K562 (cell line): Measurements from ENCODE around the gene METTL8. TPM values are rescaled to one million over a fixed set of nuclear protein-coding genes. Genes with fewer than 3 reads are reported as not detected.

Experiments
- ATAC-seq: fragments of 200-7000 bp; cut with Tn5 transposase; 3 replicates; pipeline ENCODE4 v1.9.1; 2020; ENCODE audit warnings: moderate library complexity
- BruUV-seq: library from RNA; stranded (reverse); fragments of 400-500 nt; replicated peaks from 2 replicates; lab custom pipeline; 2021; lab: Mats Ljungman, UMichigan
- CTCF ChIA-PET: fragments of 300-600 bp; formaldehyde crosslinking; extraction: SDS; loops from one replicate; lab custom pipeline; 2021; ENCODE audit warnings: low intra/inter-chr PET ratio; lab: Yijun Ruan, JAX
- POLR2A ChIA-PET: fragments of 300-600, 350-650 bp; sonication (Branson Sonifier 250); formaldehyde crosslinking; extraction: SDS; loops from one replicate; lab custom pipeline; 2021; ENCODE audit warnings: antibody characterized with exemption, inconsistent platforms; lab: Yijun Ruan, JAX
- DNase-seq, 4 experiments: peaks; one replicate each; pipeline versions ENCODE4 v3.0.0 to v3.0.0-alpha.2; 2011 to 2018; ENCODE audit warnings: low spot score in 3 of 4, mixed read lengths in 3 of 4; ENCODE audit errors: extremely low read depth in 1 of 4
- FAIRE-seq: peaks from 2 replicates; lab custom pipeline; 2011; peaks lifted over from hg19 to GRCh38; lab: Jason Lieb, UNC
- H2AFZ ChIP-seq: 2 replicates; pipeline ENCODE4 v1.6.0; 2011; ENCODE audit warnings: low read depth, low read length, control low read depth, inconsistent platforms
- H3K27ac ChIP-seq: fragments of 200-600 bp; 3 replicates; pipeline ENCODE4 v1.8.0; 2011; ENCODE audit warnings: low read depth, mild to moderate bottlenecking, control low read depth, inconsistent platforms, low read length, moderate library complexity, mixed read lengths; ENCODE audit errors: extremely low read depth
- H3K27me3 ChIP-seq, 2 experiments: fragments of 300-600 bp in 1 of 2; 2 replicates in 1 of 2; 3 replicates in 1 of 2; pipeline versions ENCODE4 v1.6.0 to v1.8.0; 2011; ENCODE audit warnings: inconsistent platforms in 2 of 2, low read length in 2 of 2, mild to moderate bottlenecking in 1 of 2, mixed read lengths in 1 of 2, moderate library complexity in 1 of 2; ENCODE audit not compliant: control insufficient read depth in 2 of 2, insufficient read depth in 2 of 2
- H3K36me3 ChIP-seq: fragments of 300-600 bp; 3 replicates; pipeline ENCODE4 v1.8.0; 2011; ENCODE audit warnings: mild to moderate bottlenecking, low read length, inconsistent platforms; ENCODE audit not compliant: control insufficient read depth, insufficient read depth
- H3K4me1 ChIP-seq, 2 experiments: fragments of 200-600 bp in 1 of 2; replicated peaks in 1 of 2; 2 replicates in 1 of 2; 3 replicates in 1 of 2; pipeline versions ENCODE4 v1.5.1 to v1.8.0; 2011; ENCODE audit warnings: inconsistent platforms in 2 of 2, low read length in 2 of 2, mild to moderate bottlenecking in 1 of 2, mixed read lengths in 1 of 2, moderate library complexity in 1 of 2; ENCODE audit not compliant: control insufficient read depth in 2 of 2, insufficient read depth in 2 of 2
- H3K4me2 ChIP-seq: 2 replicates; pipeline ENCODE4 v1.6.1; 2011; ENCODE audit warnings: low read length, control low read depth, inconsistent platforms, mixed read lengths; ENCODE audit not compliant: insufficient read depth
- H3K4me3 ChIP-seq: fragments of 200-600 bp; sonication (generic), shearing (Covaris generic); 2 replicates; pipeline ENCODE4 v1.5.1; 2016; ENCODE audit warnings: control low read depth, inconsistent platforms
- H3K79me2 ChIP-seq: fragments of 200-600 bp; 3 replicates; pipeline ENCODE4 v1.8.0; 2011; ENCODE audit warnings: low read length, inconsistent platforms; ENCODE audit not compliant: control insufficient read depth, insufficient read depth
- H3K9ac ChIP-seq, 2 experiments: 2 replicates each; pipeline versions ENCODE4 v1.6.0 to v1.6.1; 2011; ENCODE audit warnings: low read depth in 2 of 2, low read length in 2 of 2, control low read depth in 1 of 2, inconsistent platforms in 1 of 2, mild to moderate bottlenecking in 1 of 2, mixed read lengths in 1 of 2; ENCODE audit not compliant: insufficient read depth in 1 of 2
- H3K9me1 ChIP-seq: one replicate; pipeline ENCODE4 v1.6.0; 2011; ENCODE audit warnings: inconsistent platforms, mild to moderate bottlenecking, low read length, moderate library complexity; ENCODE audit not compliant: control insufficient read depth, insufficient read depth
- H3K9me3 ChIP-seq: replicated peaks from 2 replicates; pipeline ENCODE4 v1.5.1; 2011; ENCODE audit warnings: low read depth, low read length, inconsistent platforms; ENCODE audit not compliant: control insufficient read depth, insufficient read depth
- H4K20me1 ChIP-seq: replicated peaks from 2 replicates; pipeline ENCODE4 v1.6.1; 2011; ENCODE audit warnings: low read length, inconsistent platforms, mixed read lengths; ENCODE audit not compliant: control insufficient read depth, insufficient read depth
- ARHGAP35 ChIP-seq: fragments of 450-650 bp; IDR thresholded peaks from 2 replicates; pipeline ENCODE4 v1.6.1; 2018; ENCODE audit not compliant: partially characterized antibody
- E2F1 ChIP-seq: sonication (generic); formaldehyde crosslinking; IDR thresholded peaks from 2 replicates; pipeline ENCODE4 v1.8.1; 2023; ENCODE audit warnings: mild to moderate bottlenecking, missing genetic modification reagents, moderate library complexity
- ETV5 ChIP-seq: sonication (generic); formaldehyde crosslinking; IDR thresholded peaks from 2 replicates; pipeline ENCODE4 v1.4.0; 2020; ENCODE audit warnings: low read depth, mild to moderate bottlenecking, missing genetic modification reagents
- JUNB ChIP-seq: fragments of 450-650 bp; formaldehyde crosslinking; conservative IDR thresholded peaks from 2 replicates; pipeline ENCODE4 v1.4.0; 2020; ENCODE audit warnings: mild to moderate bottlenecking
- L3MBTL2 ChIP-seq: fragments of 450-650 bp; IDR thresholded peaks from 2 replicates; pipeline ENCODE4 v1.6.1; 2016; ENCODE audit warnings: mild to moderate bottlenecking, moderate library complexity
- MCM3 ChIP-seq: fragments of 450-650 bp; IDR thresholded peaks from 2 replicates; pipeline ENCODE4 v1.6.1; 2016
- POU5F1 ChIP-seq: fragments of 150-350 bp; IDR thresholded peaks from 2 replicates; pipeline ENCODE4 v1.6.1; 2014; ENCODE audit warnings: borderline replicate concordance, low read length, low read depth, mild to moderate bottlenecking; ENCODE audit not compliant: partially characterized antibody
- RBM22 ChIP-seq: fragments of 200-400 bp; formaldehyde crosslinking; IDR thresholded peaks from 2 replicates; pipeline ENCODE4 v1.6.1; 2018; ENCODE audit warnings: low read length, low read depth; ENCODE audit not compliant: poor library complexity, severe bottlenecking
- SIN3A ChIP-seq, 2 experiments: fragments of 150-350 bp in 1 of 2; IDR thresholded peaks; 2 replicates each; pipeline ENCODE4 v1.6.1; 2011 to 2016; ENCODE audit warnings: borderline replicate concordance in 2 of 2, low read depth in 2 of 2, low read length in 2 of 2, mild to moderate bottlenecking in 2 of 2, moderate library complexity in 2 of 2; ENCODE audit not compliant: control insufficient read depth in 1 of 2
- SMARCA5 ChIP-seq: fragments of 450-650 bp; IDR thresholded peaks from 2 replicates; pipeline ENCODE4 v1.6.1; 2016
- TCF7L2 ChIP-seq: fragments of 150-350 bp; IDR thresholded peaks from 2 replicates; pipeline ENCODE4 v1.6.1; 2016; ENCODE audit warnings: low read depth, mild to moderate bottlenecking, low read length, moderate library complexity
- ZEB2 ChIP-seq: fragments of 450-650 bp; IDR thresholded peaks from 2 replicates; pipeline ENCODE4 v1.6.1; 2016
- ZNF655 ChIP-seq: fragments of 250-450 bp; sonication (Bioruptor Pico); IDR thresholded peaks from 2 replicates; pipeline ENCODE4 v1.5.0; 2021
- ZZZ3 ChIP-seq: fragments of 450-650 bp; IDR thresholded peaks from 2 replicates; pipeline ENCODE4 v1.6.1; 2016; ENCODE audit warnings: antibody characterized with exemption, mild to moderate bottlenecking, moderate library complexity
- WGBS: fragments of 100-300 bp; shearing (Covaris generic); methylation state at CpG from one replicate; pipeline ENCODE4 v1.1.6; 2016; ENCODE audit warnings: low coverage, mixed read lengths; ENCODE audit not compliant: insufficient coverage; ENCODE audit errors: missing lambda C conversion rate; 5-methylcytosine and 5-hydroxymethylcytosine counted together
- in situ Hi-C: fragments of 300-500 bp; cut with MboI; formaldehyde crosslinking; loops from 4 replicates; pipeline ENCODE4 v1.15.0; 2018; ENCODE audit warnings: inconsistent platforms, mixed read lengths
- intact Hi-C: fragments of 100-400 bp; cut with micrococcal nuclease; formaldehyde crosslinking; loops from 2 replicates; pipeline ENCODE4 v1.14.2; 2022
- polyA plus RNA-seq, 8 experiments: library from polyadenylated mRNA; depleted of rRNA in 4 of 8; stranded (reverse) in 5 of 8; unstranded in 3 of 8; fragments of >200 nt; fragmentation: Nextera tagmentation in 2 of 8; fragmentation: Illumina TruSeq in 1 of 8; extraction: Ambion mirVana in 2 of 8; extraction: Trizol in 1 of 8; gene quantifications; 2 replicates each; pipeline versions ENCODE4 v1.2.1 to v1.2.3, GENCODE V29; 2011 to 2014; ENCODE audit warnings: inconsistent platforms in 1 of 8, missing spikeins in 1 of 8
- total RNA-seq, 7 experiments: library from RNA; depleted of rRNA in 6 of 7; stranded (reverse); fragments of >200 nt in 6 of 7; fragmentation: Illumina TruSeq in 2 of 7; extraction: Trizol in 2 of 7; gene quantifications; 2 replicates each; pipeline versions ENCODE4 v1.2.1 to v1.2.3, GENCODE V29; 2011 to 2021; ENCODE audit warnings: low replicate concordance in 1 of 7
- TF ChIP-seq, protein P1 (sequence below): sonication (generic); IDR thresholded peaks from 2 replicates; pipeline ENCODE4 v1.6.1; 2016
- TF ChIP-seq, protein P2 (sequence below): fragments of 450-650 bp; IDR thresholded peaks from 2 replicates; pipeline ENCODE4 v1.6.1; 2016; ENCODE audit warnings: mild to moderate bottlenecking

Gene METTL8
- total and polyA plus RNA-seq, 9 of the 15 experiments (the other 6 are each of a cell fraction or from before 2014, with no cell fraction given): 12.9 to 52.6 (median 33.7) TPM

DNA sequence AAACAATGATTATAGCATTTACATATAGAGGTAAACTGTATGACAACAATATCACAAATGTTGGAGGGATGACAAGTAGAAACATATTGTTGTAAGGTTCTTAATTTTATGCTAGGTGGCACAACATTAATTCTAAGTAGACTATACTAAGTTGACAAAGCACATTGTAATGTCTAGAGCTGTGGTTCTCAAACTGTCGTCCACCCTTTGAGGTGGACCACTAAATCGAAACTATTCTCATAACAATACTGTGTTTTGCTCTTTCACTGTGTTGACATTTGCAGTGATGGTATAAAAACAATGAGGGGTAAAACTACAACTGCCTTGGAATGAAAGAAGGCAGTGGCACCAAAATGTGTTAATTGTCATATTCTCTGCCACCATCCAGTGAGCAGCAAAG lies 66.1 kb downstream of the METTL8 start:
- H3K9me1 ChIP-seq: no peaks in the 10 kb centered on the region
- H3K9ac ChIP-seq: no peak overlapping the region
- BruUV-seq: no TSS peak
- H3K4me2 ChIP-seq: no peak overlapping the region
- no peaks in the 10 kb centered on the region for H4K20me1 ChIP-seq
- in situ Hi-C loops: no loop called here
- no peaks in the 10 kb centered on the region for H3K79me2 ChIP-seq
- POLR2A ChIA-PET: interaction anchor here (1.1 kb wide), 1 partner anchor 66 kb away, joined by 3 read pairs; the partner anchor contains the start of genes DCAF17 and METTL8
- TF ChIP-seq TCF7L2: no peak
- TF ChIP-seq ZEB2: no peak
- no peak for TF ChIP-seq ETV5
- no peak for TF ChIP-seq ARHGAP35
- TF ChIP-seq RBM22: no peak
- TF ChIP-seq JUNB: no peak
- no peak for TF ChIP-seq E2F1 (CRISPR knock-in tag)
- TF ChIP-seq ZZZ3: no peak
- TF ChIP-seq, protein P1, sequence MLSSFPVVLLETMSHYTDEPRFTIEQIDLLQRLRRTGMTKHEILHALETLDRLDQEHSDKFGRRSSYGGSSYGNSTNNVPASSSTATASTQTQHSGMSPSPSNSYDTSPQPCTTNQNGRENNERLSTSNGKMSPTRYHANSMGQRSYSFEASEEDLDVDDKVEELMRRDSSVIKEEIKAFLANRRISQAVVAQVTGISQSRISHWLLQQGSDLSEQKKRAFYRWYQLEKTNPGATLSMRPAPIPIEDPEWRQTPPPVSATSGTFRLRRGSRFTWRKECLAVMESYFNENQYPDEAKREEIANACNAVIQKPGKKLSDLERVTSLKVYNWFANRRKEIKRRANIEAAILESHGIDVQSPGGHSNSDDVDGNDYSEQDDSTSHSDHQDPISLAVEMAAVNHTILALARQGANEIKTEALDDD: no peak
- no peak for TF ChIP-seq ZNF655 (CRISPR knock-in tag)
- TF ChIP-seq, protein P2, sequence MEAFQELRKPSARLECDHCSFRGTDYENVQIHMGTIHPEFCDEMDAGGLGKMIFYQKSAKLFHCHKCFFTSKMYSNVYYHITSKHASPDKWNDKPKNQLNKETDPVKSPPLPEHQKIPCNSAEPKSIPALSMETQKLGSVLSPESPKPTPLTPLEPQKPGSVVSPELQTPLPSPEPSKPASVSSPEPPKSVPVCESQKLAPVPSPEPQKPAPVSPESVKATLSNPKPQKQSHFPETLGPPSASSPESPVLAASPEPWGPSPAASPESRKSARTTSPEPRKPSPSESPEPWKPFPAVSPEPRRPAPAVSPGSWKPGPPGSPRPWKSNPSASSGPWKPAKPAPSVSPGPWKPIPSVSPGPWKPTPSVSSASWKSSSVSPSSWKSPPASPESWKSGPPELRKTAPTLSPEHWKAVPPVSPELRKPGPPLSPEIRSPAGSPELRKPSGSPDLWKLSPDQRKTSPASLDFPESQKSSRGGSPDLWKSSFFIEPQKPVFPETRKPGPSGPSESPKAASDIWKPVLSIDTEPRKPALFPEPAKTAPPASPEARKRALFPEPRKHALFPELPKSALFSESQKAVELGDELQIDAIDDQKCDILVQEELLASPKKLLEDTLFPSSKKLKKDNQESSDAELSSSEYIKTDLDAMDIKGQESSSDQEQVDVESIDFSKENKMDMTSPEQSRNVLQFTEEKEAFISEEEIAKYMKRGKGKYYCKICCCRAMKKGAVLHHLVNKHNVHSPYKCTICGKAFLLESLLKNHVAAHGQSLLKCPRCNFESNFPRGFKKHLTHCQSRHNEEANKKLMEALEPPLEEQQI: no peak
- TF ChIP-seq L3MBTL2: no peak
- TF ChIP-seq SMARCA5: no peak
- no peak for TF ChIP-seq MCM3
- no peak for TF ChIP-seq POU5F1
- no peak for TF ChIP-seq SIN3A (IDR thresholded peaks at IDR 0.05; ENCODE audit: borderline replicate concordance in 2 of 2, control insufficient read depth in 1 of 2, low read depth in 2 of 2, low read length in 2 of 2)
- no peak for DNase-seq
- H3K36me3 ChIP-seq: no peaks in the 10 kb centered on the region
- no peak overlapping the region for H2AFZ ChIP-seq
- H3K4me1 ChIP-seq: no peaks in the 10 kb centered on the region
- no peak for FAIRE-seq
- CTCF ChIA-PET: interaction anchor here (0.6 kb wide), 1 partner anchor 220 kb away, joined by 5 read pairs; no protein-coding TSS in a partner anchor
- H3K9me3 ChIP-seq: no peaks in the 10 kb centered on the region
- no peak overlapping the region for H3K4me3 ChIP-seq
- WGBS: 61% methylated on average over 2 of the region's 2 CpGs
- no peak overlapping the region for H3K27ac ChIP-seq
- intact Hi-C loops: no loop called here
- H3K27me3 ChIP-seq: no peaks in the 10 kb centered on the region
- ATAC-seq: no peak
